ENCODE data around the gene EXD3. TPM values are rescaled to one million over a fixed set of nuclear protein-coding genes. Genes with fewer than 3 reads are reported as not detected.
A peak's percentile ranks its signal among the peaks of the same experiment; 100 is the strongest.

The EXD3 gene
- total RNA-seq, 1 experiment from 2014 or later = 1.4 TPM

DNA sequence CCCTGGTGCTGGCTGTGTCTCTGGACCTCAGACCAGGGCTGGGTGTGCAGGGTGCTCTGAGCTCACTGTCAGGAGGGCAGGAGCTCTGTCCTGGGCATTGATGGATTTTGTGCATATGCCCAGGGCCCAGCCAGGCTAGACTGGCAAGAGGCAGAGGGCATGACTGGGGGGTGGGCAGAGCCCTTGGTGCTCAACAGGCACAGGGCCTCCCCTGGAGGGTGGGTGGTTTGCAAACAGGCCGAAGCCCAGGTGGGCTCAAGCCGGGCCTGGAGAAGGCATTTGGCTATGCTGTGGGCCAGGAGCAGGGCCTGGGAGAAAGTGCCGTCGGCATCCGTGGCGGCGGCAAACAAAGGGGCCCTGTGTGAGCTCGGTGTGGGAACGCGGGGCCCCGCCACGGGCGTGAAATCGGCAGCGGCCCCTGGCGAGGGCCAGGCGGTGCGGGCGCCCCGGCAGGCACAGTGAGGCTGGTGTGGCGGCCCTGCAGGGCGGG lies 119.0 kb downstream of the EXD3 start:
- in situ Hi-C loops (cut with HindIII; ENCODE audit: low pct_unique_long_range_greater_than_20kb, low sequenced_read_pairs) = no loop called here
- DNase-seq (ENCODE audit: low read depth, low spot score) = no peak

DNA sequence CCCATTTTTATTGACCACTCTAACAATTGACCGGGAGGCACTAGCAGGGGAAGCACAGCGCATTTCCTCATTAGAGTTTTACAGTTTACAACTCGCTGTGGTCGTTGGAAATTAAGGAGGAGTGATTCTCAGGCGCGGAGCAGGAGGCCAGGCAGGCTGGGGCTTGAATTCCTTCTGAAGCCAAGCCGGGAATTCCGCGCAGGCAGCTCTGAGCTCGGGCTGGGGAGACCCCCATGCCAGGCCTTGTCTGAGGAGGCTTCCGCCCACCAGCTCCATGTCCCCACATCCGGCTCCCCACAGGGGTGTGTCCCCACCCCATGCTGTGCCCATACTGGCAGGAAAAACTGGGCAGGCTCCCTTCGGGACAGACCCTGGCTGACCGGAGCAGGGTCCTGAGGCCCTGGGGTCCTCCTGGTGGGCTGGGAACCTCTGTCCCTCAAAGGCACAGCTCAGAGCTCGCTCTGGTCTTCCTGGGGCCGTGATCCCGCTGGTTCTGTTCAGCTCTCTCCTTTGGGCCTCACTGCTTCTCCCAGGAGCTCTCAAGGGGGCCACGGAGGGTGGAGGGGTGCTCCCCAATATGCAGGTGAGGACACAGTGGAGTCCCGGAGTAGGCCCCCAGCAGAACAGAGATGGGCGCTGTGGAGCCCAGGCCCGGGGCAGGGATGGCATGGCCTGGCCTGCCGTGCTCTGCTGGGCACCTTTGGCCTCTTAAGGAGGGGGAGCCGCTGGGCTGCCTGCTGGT lies 119.6 kb downstream of the EXD3 start:
- no peak for DNase-seq (ENCODE audit: low read depth, low spot score)
- in situ Hi-C loops (cut with HindIII; ENCODE audit: low pct_unique_long_range_greater_than_20kb, low sequenced_read_pairs) = no loop called here

DNA sequence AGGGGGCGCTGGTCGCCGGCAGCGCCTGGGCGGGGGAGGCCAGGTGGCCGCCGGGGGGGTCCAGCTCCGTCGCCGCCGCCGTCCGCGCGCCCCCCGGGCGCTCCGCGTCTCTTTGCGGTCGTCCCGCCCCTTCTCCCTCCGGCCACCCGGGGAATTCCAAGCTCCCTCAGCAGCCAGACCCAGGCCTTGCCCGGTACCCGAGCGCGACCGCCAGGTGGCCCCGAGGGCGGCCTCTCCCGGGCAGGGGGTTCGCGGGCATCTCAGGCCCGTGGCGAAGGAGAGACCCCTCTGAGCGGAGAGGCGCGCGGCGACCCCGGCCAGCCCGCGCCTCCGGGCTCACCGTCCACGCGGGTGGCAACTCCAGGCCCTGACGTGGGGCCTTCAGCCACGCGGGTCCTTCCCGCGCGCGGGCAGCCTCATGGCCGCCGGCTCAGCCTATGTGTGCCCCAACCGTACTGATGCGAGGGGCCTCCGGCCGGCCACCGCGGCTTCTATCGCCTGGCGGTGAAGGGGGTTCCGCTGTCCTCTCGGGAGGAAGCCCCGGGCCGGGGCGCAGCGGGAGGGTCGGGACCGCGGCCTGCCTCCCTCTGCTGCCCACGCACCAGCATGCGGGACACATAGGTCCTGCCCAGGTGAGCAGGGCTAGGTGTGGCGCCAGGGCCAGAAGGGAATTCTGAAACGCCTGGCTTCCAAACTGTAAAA lies 120.4 kb downstream of the EXD3 start:
- in situ Hi-C loops (cut with HindIII; ENCODE audit: low pct_unique_long_range_greater_than_20kb, low sequenced_read_pairs) = no loop called here
- no peak for DNase-seq (ENCODE audit: low read depth, low spot score)

DNA sequence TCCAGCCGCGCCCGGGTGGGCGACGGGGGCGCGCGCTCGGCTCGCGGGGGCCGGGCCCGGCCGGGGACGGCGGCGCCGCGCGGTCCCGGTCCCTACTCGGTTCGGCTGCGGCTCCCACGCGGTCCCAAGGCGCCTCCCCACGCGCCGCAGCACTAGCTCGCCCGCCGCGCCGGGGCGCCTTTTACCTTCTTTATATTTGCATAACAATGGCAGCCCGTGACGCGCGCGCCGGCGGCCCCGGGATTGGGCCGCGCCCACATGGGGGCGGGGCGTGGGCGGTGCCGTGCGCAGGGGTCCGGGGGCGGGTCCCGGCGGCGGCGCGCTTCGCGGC lies 120.9 kb downstream of the EXD3 start, which contains the start of gene NRARP:
Gene NRARP, minus strand, starts transcription at position 154 of the 331 bp plus-strand sequence. CDS start 343 bp downstream, outside the sequence.
- in situ Hi-C loops (cut with HindIII; ENCODE audit: low pct_unique_long_range_greater_than_20kb, low sequenced_read_pairs) = no loop called here
- peak; percentile 55 for DNase-seq (ENCODE audit: low read depth, low spot score)

DNA sequence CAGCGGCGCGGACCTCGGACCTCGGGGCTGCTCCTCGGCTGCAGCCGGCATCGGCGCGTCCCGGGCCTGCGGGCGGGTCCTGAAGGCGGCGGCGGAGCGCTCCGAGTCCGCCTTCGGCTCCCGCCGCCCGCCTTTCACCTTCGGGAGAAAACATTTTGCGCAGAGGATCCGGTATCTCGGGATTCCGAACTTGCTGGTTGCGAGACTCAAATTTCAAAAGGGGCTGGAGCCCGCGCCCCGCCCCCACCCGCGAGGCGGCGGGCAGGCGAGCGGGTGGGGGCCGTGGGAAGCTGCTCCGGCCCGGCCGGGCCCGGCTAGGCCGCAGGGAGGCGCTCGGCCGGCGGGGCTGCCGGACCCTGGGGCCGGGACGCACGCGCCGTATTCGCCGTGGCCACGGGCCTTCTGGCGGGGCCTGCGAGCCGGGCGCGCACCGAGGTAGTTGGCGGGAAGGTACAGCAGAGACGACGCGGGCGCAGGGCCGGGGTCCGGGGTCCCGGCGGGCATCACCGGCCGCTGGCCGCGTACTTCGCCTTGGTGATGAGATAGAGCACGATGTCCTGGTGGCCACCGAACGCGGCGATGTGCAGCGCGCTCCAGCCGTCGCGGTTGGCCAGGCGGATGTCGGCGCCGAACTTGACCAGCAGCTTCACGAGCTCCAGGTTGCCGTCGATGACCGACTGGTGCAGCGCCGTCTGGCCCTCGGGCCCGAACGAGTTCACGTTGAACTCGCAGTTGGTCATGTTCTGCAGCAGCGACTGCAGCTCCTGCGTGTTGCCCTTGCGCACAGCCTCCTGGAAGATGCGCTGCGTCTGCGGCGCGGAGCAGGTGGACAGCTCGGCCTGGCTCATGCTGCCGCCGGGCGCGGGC lies 121.6 kb downstream of the EXD3 start:
- in situ Hi-C loops (cut with HindIII; ENCODE audit: low pct_unique_long_range_greater_than_20kb, low sequenced_read_pairs) = no loop called here
- DNase-seq (ENCODE audit: low read depth, low spot score) = peak; percentile 41

DNA sequence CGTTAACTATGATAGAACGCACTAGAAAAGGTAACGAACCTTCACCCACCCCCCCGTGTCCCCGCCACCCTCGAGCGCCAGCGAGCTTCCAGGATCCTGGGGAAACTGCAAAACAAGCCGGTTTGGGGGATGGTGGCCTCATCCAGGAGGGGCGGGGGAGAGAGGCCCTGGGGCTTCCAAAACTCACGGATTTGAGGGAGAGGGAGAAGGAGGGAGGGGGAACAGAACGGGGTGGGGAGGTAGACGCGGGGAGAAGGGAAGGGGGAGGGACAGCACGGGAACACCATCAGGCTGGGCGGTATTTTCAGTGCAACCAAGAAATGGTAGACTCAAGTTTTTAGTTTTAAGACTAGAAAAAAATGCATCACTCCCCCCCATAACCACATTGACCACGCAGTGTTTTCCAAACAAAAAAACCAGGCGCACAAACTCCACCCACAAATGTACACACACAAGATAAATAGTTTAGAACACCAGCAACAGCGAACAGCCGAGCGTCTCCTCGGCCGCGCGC lies 122.3 kb downstream of the EXD3 start:
- no peak for DNase-seq (ENCODE audit: low read depth, low spot score)
- in situ Hi-C loops (cut with HindIII; ENCODE audit: low pct_unique_long_range_greater_than_20kb, low sequenced_read_pairs) = no loop called here

DNA sequence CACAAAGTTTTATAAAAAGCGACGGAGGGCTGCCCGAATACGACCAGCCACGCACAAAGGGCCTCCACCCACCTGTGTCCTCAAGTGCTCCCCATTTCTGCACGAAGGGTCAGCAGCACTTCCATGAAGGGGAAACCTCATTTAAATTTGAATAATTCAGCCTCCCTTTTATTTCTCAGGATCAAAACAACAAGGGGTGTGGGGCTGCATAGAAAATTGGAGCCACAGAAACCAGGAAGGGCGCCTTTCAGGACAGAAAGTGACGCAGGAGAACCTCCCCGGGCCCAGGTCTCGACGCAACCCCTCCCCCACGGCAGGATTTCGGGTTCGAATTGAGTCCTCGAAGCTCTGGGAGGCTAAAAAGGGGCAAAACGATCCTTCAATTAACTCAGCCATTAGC lies 123.0 kb downstream of the EXD3 start:
- in situ Hi-C loops (cut with HindIII; ENCODE audit: low pct_unique_long_range_greater_than_20kb, low sequenced_read_pairs) = no loop called here

DNA sequence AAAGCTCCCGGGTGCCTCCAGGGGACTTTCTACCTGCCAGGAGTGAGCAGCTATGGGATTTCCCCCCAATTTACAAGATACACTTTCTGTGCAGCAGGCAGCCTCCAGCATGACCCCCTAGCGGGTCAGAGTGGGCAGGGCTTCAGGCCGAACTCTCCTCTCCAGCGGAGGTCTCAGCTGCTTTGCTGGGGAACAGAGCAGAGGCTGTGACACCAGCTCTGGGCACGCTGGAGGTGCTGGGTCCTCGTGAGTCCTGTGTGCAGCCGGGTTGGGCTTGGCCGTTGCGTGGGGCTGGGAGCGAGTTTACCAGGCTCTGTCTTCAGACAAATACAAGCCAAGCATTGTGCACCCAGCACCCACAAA lies 123.8 kb downstream of the EXD3 start:
- in situ Hi-C loops (cut with HindIII; ENCODE audit: low pct_unique_long_range_greater_than_20kb, low sequenced_read_pairs) = no loop called here
- DNase-seq (ENCODE audit: low read depth, low spot score) = no peak

More for the DNA sequence above, 123.0 kb downstream of the EXD3 start:
- no peak for DNase-seq (ENCODE audit: low read depth, low spot score)

DNA sequence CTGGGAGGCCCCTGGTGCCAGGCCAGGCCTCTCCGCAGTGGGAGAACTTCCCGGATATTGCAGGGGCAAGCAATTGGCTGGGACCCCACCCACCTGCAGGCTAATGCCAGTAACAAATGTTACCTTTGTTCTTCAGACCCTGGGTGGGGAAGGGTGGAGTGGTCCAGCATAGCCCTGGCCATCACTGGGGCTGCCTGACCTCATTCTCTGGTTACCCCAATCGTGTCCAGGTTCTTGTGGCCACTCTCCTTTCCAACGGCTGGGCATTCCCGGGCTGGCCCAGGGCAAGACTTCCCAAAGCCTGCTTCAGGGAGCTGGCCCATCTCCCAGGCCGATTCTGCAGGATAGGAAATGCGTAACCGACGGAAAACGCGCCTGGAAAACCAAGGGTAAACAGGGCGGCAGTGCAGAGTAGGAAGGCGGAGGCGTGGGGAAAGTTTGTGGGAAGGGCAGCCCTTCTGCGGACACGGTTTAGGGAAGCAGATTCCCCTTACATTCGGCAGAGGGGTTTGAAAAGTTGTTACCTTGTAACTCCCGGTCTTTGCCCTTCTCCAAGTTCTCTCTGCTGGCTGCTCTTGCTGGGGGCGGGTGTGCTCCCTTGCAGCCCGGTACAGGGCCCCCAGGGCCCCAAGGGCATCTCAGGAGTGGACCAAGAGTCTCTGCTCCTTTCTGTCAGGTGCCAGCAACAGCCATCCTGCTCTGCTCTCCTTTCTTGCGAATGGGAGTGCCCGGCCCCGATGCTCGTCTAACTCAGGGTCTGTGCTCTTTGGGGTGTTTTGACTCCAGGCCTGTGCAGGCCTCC lies 124.4 kb downstream of the EXD3 start:
- in situ Hi-C loops (cut with HindIII; ENCODE audit: low pct_unique_long_range_greater_than_20kb, low sequenced_read_pairs) = no loop called here
- DNase-seq (ENCODE audit: low read depth, low spot score) = no peak

DNA sequence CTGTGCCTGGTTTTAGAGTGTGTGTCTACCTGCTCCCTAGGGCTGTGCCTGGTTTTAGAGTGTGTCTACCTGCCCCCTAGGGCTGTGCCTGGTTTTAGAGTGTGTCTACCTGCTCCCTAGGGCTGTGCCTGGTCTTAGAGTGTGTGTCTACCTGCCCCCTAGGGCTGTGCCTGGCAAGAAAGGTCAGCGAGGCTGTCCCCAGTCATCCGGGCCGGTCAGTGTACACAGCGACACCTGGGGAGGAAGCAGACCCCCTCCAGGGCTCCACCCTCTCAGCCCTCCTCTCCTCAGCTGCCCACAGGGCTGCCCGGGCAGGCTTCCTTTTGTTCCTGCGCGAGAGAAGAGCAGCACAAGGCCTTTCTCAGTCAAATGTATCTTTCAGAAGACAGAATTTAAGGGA lies 125.0 kb downstream of the EXD3 start:
- DNase-seq (ENCODE audit: low read depth, low spot score) = no peak
- in situ Hi-C loops (cut with HindIII; ENCODE audit: low pct_unique_long_range_greater_than_20kb, low sequenced_read_pairs) = no loop called here

DNA sequence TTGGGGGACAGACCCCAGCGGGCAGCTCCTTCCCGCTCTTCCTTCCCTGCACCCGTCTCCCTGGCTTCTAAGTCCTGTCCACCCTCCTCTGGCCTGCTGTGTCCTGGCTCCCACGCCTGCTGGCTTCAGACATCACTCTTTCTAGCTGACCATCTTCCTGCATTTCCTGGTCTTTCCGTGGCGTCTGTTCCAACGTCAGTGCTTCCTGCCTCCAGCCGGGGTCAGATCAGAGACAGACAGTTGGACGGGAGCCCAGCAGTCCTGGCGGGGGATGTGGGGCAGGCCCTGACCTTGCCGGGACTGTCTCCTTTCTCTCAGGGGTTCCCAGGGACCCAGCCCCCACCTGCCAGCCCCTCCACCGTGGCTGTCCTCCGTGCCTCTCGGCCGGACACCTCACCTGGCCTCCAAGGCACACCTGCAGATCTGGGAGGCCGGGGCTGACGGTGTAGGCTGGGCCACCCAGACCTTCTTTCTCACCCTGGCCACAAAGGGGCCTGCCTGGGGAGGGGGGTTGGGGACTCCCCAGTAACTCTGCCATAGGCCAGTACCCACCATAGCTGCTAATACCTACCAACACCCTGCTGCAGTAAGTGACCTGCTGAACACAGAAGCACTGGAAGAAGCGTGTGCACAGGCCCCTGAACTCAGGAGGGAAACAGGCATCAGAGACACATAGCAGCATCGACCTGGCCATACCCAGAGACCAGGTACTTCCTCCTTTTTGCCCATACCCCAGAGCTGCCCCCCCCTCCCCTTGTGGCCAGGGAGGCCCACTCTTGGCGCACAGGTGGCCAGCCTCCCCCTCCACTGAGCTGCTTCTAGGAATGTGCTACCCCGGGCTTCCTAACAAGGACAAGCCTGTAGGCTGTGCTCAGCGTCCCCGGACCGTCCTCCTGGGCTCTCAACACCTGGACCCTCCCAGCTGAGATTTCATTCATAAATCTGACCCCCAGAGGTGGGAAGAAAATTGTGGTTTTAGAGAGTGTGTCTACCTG lies 126.0 kb downstream of the EXD3 start:
- in situ Hi-C loops (cut with HindIII; ENCODE audit: low pct_unique_long_range_greater_than_20kb, low sequenced_read_pairs) = no loop called here
- DNase-seq (ENCODE audit: low read depth, low spot score) = no peak

DNA sequence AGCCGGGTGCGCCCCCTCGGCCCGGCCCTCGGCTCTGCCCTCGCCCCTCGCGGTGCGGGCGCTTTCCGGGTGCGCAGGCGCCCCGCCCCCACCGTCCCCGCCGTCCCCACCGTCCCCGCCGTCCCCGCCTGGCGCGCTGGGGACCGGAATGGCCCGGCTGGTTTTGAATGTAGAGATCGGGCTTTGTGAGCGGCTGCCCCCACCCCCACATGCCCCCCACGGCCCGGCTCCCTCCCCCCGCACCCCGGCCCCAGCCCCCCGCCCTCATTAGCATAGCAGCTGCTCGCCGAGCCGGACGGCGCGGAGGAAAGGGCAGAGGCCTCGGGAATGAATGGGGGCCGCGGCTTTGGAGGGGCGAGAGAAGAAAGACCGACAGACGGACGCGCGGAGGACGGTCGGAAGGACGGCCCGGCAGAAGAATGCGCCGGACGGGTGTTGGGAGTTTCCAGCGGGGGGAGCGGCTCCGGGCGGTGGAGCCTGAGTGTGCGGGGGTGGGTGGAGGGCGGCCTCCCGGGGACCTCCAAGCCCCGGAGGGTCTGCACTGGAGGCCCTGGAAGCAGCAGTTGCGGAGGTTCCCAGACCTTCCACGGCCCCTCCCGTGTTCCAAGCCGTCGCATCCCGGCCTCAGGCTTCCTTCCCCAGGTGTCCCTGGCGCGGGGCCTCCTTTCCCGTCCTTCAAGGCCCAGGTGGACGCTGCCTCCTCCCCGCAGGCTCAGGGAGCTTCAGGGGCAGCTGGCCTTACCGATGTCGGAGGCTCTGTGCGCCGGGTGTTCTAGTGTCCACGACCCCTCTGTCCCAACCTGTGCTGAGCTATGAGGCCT lies 126.9 kb downstream of the EXD3 start:
- DNase-seq (ENCODE audit: low read depth, low spot score) = no peak
- in situ Hi-C loops (cut with HindIII; ENCODE audit: low pct_unique_long_range_greater_than_20kb, low sequenced_read_pairs) = no loop called here

DNA sequence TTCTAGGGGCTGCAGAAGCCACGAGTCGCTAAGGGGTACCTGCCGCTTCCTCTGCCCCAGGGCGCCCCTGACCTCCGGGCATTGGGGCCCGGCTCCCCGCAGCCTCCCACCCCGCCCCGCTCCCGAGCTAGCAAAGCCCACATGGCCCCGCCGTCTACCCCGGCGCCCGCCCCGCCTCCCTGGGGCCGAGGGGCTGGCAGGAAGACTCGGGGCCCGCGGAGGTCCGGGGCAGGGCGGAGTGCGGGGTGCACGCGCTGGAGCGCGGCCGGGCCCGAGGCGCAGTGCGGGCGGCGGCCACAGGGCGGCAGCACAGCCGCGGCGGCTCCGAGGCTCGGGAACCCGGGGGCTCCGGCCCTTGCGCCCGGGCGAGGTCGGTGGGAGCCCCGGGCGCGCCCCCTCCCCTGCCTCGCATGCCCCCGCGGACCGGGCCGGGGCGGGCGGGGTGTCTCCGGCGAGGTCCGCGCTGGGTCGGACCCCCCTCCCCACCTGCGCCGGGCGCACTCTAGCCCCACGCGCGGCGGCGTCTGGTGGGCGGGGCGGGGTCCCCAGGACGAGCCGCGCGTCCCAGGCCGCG lies 127.6 kb downstream of the EXD3 start:
- in situ Hi-C loops (cut with HindIII; ENCODE audit: low pct_unique_long_range_greater_than_20kb, low sequenced_read_pairs) = no loop called here
- peak; percentile 26 for DNase-seq (ENCODE audit: low read depth, low spot score)

DNA sequence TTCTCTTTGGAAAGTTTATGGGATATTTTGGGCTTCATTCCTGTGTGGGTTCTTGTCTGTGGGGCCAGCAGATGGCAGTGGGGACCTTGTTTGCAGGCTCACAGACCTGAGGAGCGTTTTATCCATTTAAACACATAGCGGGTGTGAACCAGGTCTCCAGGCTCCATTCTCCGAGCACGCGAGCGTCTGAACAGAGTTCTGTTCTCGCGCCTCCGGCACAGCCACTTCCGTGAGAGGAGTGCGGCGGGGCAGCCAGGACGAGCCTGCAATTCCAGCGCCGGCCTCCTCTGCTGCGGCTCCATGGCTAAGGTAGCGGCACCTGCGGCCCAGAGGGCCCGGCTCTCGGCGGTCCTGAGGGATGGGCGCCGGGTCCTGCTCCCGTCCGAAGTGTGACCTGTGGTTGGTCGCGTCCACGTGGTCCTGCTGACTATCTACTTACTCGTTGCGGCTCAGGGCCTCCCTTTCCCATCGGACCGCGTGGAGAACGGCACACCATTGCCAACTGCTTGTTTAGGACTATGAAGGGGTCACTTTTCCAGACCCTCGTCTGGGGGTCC lies 128.2 kb downstream of the EXD3 start:
- peak; percentile 37 for DNase-seq (ENCODE audit: low read depth, low spot score)
- in situ Hi-C loops (cut with HindIII; ENCODE audit: low pct_unique_long_range_greater_than_20kb, low sequenced_read_pairs) = no loop called here

DNA sequence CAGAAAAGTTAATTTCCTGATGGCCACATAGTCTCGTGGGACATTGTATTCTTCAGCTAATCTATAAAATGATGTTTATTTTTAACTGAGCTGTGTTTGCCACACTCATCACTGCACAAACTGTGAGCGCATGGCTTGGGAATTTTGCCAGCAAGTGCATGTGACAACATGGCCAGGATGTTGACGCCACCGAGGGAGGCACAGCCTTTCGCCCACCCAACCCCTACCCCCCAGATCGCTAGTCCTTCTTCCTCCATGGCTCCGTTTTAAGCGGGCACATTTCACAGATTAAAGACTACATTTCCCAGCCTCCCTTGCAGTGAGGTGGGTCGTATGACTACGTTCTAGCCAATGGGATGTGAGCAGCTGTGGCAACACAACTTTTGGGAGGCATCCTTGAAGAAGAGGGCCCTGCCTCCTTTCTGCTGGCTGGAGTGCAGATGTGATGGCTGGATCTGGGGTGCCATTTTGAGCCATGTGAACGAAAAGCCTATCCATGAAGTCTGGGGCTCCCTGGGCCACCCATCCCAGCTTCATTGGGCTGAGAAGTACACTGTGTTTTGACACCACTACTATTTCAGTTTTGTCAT lies 128.8 kb downstream of the EXD3 start:
- DNase-seq (ENCODE audit: low read depth, low spot score) = peak; percentile 76
- in situ Hi-C loops (cut with HindIII; ENCODE audit: low pct_unique_long_range_greater_than_20kb, low sequenced_read_pairs) = no loop called here
